Kidney (tissue), 14 donors: ENCODE measurements around the gene PPA1. TPM values are rescaled to one million over a fixed set of nuclear protein-coding genes. Genes with fewer than 3 reads are reported as not detected.
"Not testable (repeated sequence)": the region's sequence is repeated elsewhere in the genome, so short reads cannot be mapped to it uniquely, and the experiment has no call there.

Experiments used
- DNase-seq, 5 donors: peaks; one replicate each; pipeline ENCODE4 v3.0.0-alpha.2; 2013 to 2020
- FAIRE-seq: peaks from 2 replicates; lab custom pipeline; 2012; peaks lifted over from hg19 to GRCh38; lab: Jason Lieb, UNC
- H3K27ac ChIP-seq, 2 donors: one replicate each; pipeline ENCODE4 v1.7.0; 2013; ENCODE audit warnings: low read depth in 2 of 2, low read length in 2 of 2, inconsistent platforms in 1 of 2
- H3K27me3 ChIP-seq: one replicate; pipeline ENCODE4 v1.7.1; 2013; ENCODE audit warnings: low read length, inconsistent platforms; ENCODE audit not compliant: control insufficient read depth, insufficient read depth
- H3K36me3 ChIP-seq, 3 donors: one replicate each; pipeline versions ENCODE4 v1.7.0 to v1.7.1; 2013; ENCODE audit warnings: low read length in 3 of 3, control low read depth in 1 of 3, inconsistent platforms in 1 of 3; ENCODE audit not compliant: insufficient read depth in 3 of 3, control insufficient read depth in 2 of 3
- H3K4me1 ChIP-seq, 3 donors: one replicate each; pipeline versions ENCODE4 v1.7.0 to v1.7.1; 2013; ENCODE audit warnings: low read length in 3 of 3, inconsistent platforms in 1 of 3, low read depth in 1 of 3; ENCODE audit not compliant: control insufficient read depth in 2 of 3, insufficient read depth in 2 of 3
- H3K4me3 ChIP-seq, 3 donors: one replicate each; pipeline versions ENCODE4 v1.7.0 to v1.8.1; 2013; ENCODE audit warnings: low read length in 3 of 3, control low read depth in 1 of 3, inconsistent platforms in 1 of 3
- H3K9ac ChIP-seq, 3 donors: one replicate each; pipeline versions ENCODE4 v1.7.0 to v1.7.1; 2013; ENCODE audit warnings: low read length in 3 of 3, control low read depth in 1 of 3, inconsistent platforms in 1 of 3
- H3K9me3 ChIP-seq, 3 donors: one replicate each; pipeline versions ENCODE4 v1.7.0 to v1.7.1; 2013; ENCODE audit warnings: low read length in 3 of 3, control low read depth in 1 of 3, inconsistent platforms in 1 of 3; ENCODE audit not compliant: control insufficient read depth in 2 of 3, insufficient read depth in 1 of 3
- intact Hi-C: fragments of 100-400 bp; cut with DNase I; formaldehyde crosslinking; loops from one replicate; pipeline ENCODE4 v1.11.1; 2022
- polyA plus RNA-seq: library from polyadenylated mRNA; stranded (reverse); fragments of 350-450 nt; fragmentation: Illumina TruSeq; extraction: RNeasy Lipid Tissue Mini Kit (QIAGEN cat#74804); gene quantifications from one replicate; pipeline ENCODE4 v1.2.3, GENCODE V29; 2014; ENCODE audit warnings: low read depth, low replicate concordance; ENCODE audit not compliant: insufficient read depth
- total RNA-seq: library from RNA; stranded (reverse); fragmentation: NEBNext Ultra II Directional; extraction: Animal tissue kit (Norgen Biotek cat#: 25700); gene quantifications from one replicate; pipeline ENCODE4 v1.2.1, GENCODE V29; 2021
- TF ChIP-seq, protein P1 (sequence below): IDR thresholded peaks from 3 replicates; pipeline ENCODE4 v1.5.1; 2012; ENCODE audit warnings: mild to moderate bottlenecking, moderate library complexity, borderline replicate concordance; ENCODE audit not compliant: insufficient read depth; ENCODE audit errors: extremely low read depth
- donor health status: control.
- donor health status: control.
- donor health status: control.
- donor health status: control.
- donor health status: control.
- donor health status: DM: yes; HTN: yes; CAD: no.
- donor health status: Normal renal cell carcinoma (clear cell type).

Gene PPA1
- total and polyA plus RNA-seq, 2 donors from 2014 or later, result 116 to 168 TPM

DNA sequence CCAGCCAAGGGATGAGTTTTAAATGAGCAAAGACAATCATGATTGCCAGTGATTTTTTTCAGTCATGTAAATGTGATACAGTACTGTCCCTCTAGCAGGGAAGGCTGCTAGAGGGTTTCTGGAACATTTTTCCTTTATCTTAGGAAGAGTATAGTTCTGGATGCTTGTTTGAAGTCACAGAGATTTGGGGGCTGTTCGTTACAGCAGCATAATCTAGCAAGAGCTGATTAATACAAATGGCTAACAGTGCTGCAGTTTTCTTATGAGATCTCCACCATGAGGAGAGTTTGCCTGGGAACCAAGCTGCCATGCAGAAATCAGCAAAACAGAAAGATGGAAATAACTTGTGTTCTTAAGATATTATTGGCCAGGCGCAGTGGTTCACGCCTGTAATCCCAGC lies 7.9 kb upstream of the PPA1 start:
- no peak for FAIRE-seq
- H3K27me3 ChIP-seq, result no peaks in the 10 kb centered on the region

DNA sequence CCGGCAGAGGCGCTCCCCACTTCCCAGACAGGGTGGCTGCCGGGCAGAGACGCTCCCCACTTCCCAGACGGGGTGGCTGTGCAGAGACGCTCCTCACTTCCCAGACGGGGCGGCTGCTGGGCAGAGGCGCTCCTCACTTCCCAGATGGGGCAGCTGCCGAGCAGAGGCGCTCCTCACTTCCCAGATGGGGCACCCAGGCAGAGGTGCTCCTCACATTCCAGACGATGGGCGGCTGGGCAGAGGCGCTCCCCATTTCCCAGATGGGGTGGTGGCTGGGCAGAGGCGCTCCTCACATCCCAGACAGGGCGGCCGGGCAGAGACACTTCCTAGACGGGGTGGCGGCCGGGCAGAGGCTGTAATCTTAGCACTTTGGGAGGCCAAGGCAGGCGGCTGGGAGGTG lies 6.8 kb upstream of the PPA1 start:
- FAIRE-seq, H3K9ac ChIP-seq, H3K9me3 ChIP-seq, H3K36me3 ChIP-seq, H3K4me1 ChIP-seq, intact Hi-C loops, DNase-seq, H3K4me3 ChIP-seq, H3K27ac ChIP-seq, H3K27me3 ChIP-seq: not testable (repeated sequence)

More for the DNA sequence above, 7.9 kb upstream of the PPA1 start:
- TF ChIP-seq, protein P1, sequence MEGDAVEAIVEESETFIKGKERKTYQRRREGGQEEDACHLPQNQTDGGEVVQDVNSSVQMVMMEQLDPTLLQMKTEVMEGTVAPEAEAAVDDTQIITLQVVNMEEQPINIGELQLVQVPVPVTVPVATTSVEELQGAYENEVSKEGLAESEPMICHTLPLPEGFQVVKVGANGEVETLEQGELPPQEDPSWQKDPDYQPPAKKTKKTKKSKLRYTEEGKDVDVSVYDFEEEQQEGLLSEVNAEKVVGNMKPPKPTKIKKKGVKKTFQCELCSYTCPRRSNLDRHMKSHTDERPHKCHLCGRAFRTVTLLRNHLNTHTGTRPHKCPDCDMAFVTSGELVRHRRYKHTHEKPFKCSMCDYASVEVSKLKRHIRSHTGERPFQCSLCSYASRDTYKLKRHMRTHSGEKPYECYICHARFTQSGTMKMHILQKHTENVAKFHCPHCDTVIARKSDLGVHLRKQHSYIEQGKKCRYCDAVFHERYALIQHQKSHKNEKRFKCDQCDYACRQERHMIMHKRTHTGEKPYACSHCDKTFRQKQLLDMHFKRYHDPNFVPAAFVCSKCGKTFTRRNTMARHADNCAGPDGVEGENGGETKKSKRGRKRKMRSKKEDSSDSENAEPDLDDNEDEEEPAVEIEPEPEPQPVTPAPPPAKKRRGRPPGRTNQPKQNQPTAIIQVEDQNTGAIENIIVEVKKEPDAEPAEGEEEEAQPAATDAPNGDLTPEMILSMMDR, result no peak
- no peaks in the 10 kb centered on the region for H3K36me3 ChIP-seq
- H3K9ac ChIP-seq, result no peak overlapping the region
- no peak for DNase-seq
- H3K27ac ChIP-seq, result no peak overlapping the region
- H3K4me1 ChIP-seq, result no peaks in the 10 kb centered on the region
- no peak overlapping the region for H3K4me3 ChIP-seq
- no peaks in the 10 kb centered on the region for H3K9me3 ChIP-seq
- intact Hi-C loops, result no loop called here

- H3K9me3 ChIP-seq, DNase-seq, H3K4me1 ChIP-seq, H3K27me3 ChIP-seq, H3K4me3 ChIP-seq, H3K27ac ChIP-seq, H3K36me3 ChIP-seq, H3K9ac ChIP-seq, intact Hi-C loops, FAIRE-seq: not testable (repeated sequence)
These were observed 6.1 kb upstream of the PPA1 start for GRCh38 chr10:70239077-70239976.

DNA sequence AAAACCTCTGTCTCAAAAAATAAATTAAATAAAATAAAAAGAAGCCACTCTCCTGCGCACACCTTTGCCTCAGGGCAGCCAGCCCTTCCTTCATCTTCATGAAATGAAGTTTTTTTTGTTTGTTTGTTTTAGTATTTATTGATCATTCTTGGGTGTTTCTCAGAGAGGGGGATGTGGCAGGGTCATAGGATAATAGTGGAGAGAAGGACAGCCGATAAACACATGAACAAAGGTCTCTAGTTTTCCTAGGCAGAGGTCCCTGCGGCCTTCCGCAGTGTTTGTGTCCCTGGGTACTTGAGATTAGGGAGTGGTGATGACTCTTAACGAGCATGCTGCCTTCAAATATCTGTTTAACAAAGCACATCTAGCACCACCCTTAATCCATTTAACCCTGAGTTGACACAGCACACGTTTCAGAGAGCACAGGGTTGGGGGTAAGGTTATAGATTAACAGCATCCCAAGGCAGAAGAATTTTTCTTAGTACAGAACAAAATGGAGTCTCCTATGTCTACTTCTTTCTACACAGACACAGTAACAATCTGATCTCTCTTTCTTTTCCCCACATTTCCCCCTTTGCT lies 4.8 kb upstream of the PPA1 start:
- DNase-seq, H3K9ac ChIP-seq, H3K9me3 ChIP-seq, H3K27me3 ChIP-seq, intact Hi-C loops, H3K36me3 ChIP-seq, H3K4me3 ChIP-seq, FAIRE-seq, H3K27ac ChIP-seq, H3K4me1 ChIP-seq: not testable (repeated sequence)
